ENCODE measurements around the gene RPL12. TPM values are rescaled to one million over a fixed set of nuclear protein-coding genes. Genes with fewer than 3 reads are reported as not detected.

Gene RPL12
- total RNA-seq, result 1,000 to 10,000 TPM in 1 of 2 donors, 100 to 1,000 TPM in 1; 806 to 1,256 TPM

DNA sequence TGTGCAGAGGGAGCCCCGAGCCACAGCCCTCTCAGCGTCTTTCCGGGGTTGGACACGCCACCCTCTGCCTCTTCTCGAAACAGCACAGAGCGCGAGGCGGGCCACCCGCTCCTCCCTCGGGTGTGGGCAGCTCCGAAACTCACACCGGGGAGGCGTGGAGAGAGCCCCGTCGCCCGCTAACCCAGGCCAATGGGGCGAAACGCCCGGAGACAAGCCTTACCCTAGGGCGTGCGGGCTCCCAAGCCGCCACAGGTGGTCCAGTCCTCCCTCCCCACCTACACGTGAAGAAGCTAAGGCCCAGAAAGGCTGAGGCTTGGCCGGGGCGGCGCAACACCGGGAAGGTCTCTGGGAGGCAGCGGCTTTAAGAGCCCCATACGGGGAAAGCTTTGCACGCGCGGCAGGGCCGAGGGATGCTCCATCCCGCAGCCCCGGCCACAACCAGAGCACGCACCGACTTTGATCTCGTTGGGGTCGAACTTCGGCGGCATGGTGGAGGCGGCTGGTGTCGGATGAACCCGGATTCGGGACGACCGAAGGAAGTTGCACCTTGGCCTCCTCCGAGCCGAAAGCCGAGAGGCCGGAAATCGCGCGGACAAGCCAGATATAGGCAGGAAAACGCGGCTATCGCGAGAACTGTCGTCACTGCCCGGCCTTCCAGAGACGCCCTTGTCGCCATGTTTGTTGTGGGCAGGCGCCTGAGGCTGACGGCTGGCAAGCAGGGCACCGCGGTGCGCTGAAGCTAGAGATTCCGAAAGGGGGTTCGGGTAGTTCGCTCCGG is at the start of gene RPL12, which contains the start of gene LRSAM1:
Gene RPL12 (minus strand): TSS at position 577 of the 778 bp plus-strand sequence. CDS start 89 bp downstream, at position 488.
Gene LRSAM1 (plus strand): TSS at position 681 of the 778 bp plus-strand sequence. CDS start 3,018 bp downstream, outside the sequence.
- Histone ChIP-seq H3K9me3 (no peaks in the 10 kb centered on the region), H3K4me1 (ENCODE audit: control insufficient read depth in 1 of 2, low read depth in 2 of 2) (peaks cover 14 to 35% of the 10 kb centered on the region in 2 donors), H3K36me3 (peaks cover 27% of the 10 kb centered on the region), H3K27ac (peak within 1 kb of the TSS; percentile 85 to 88), H3K27me3 (replicated peaks; ENCODE audit: insufficient read depth) (no peaks in the 10 kb centered on the region), H3K4me3 (peak within 1 kb of the TSS; percentile 84)
- DNase-seq (ENCODE audit: low spot score) (peak; percentile 85), ATAC-seq (ENCODE audit: insufficient number of reproducible peaks, low FRiP score, low read depth) (peak; percentile 63)
- TF ChIP-seq, protein P1, sequence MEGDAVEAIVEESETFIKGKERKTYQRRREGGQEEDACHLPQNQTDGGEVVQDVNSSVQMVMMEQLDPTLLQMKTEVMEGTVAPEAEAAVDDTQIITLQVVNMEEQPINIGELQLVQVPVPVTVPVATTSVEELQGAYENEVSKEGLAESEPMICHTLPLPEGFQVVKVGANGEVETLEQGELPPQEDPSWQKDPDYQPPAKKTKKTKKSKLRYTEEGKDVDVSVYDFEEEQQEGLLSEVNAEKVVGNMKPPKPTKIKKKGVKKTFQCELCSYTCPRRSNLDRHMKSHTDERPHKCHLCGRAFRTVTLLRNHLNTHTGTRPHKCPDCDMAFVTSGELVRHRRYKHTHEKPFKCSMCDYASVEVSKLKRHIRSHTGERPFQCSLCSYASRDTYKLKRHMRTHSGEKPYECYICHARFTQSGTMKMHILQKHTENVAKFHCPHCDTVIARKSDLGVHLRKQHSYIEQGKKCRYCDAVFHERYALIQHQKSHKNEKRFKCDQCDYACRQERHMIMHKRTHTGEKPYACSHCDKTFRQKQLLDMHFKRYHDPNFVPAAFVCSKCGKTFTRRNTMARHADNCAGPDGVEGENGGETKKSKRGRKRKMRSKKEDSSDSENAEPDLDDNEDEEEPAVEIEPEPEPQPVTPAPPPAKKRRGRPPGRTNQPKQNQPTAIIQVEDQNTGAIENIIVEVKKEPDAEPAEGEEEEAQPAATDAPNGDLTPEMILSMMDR (IDR thresholded peaks at IDR 0.05), result no peak

DNA sequence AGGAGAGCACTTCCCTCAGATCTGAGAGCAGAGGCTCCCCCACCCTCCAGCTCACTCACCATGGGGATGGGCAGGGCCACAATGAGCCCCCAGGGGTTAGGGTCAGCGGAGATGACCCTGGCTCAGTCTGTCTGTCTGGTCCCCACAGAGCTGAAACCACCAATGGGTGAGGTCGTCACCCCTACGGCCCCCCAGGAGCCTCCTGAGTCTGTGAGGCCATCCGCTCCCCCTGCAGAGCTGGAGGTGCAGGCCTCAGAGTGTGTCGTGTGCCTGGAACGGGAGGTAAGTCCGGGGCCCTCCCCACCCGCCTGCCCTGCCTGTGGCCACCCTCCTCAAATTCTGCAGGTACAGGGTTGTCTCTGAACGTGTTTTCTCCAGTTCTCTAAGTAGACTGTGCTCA is 49.7 kb upstream of the RPL12 start:
- ATAC-seq (ENCODE audit: insufficient number of reproducible peaks, low FRiP score, low read depth) (no peak), DNase-seq (ENCODE audit: low spot score) (no peak)
- Histone ChIP-seq H3K4me3 (no peak overlapping the region), H3K27me3 (replicated peaks; ENCODE audit: insufficient read depth) (no peaks in the 10 kb centered on the region), H3K9me3 (no peaks in the 10 kb centered on the region), H3K27ac (no peak overlapping the region), H3K4me1 (ENCODE audit: control insufficient read depth in 1 of 2, low read depth in 2 of 2) (peaks cover 1 to 6% of the 10 kb centered on the region in 2 donors), H3K36me3 (peaks cover 42% of the 10 kb centered on the region)
- TF ChIP-seq, protein P1 (IDR thresholded peaks at IDR 0.05), result no peak

DNA sequence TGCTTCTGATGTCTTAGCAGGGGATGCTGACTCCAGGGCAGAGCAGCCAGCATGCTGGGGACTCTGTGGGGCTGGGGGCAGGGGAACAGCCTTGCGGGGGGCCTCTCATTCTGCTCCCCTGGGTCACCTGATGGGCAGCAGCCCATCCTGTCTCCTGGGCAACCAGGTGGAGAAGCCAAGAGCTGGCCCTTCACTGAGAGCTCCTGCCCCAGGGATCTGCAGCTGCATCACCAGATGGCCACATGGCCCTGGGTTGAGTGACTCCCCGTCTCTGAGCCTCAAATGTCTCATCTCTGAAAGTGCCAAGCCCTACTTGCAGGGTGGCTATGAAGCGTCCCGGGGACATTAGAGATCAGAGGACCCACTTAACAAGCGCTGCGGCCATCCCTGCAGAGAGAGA is 49.2 kb upstream of the RPL12 start:
- no peaks in the 10 kb centered on the region for H3K9me3 ChIP-seq
- no peak overlapping the region for H3K27ac ChIP-seq
- peaks cover 42% of the 10 kb centered on the region for H3K36me3 ChIP-seq
- TF ChIP-seq, protein P1 (IDR thresholded peaks at IDR 0.05), result no peak
- no peak overlapping the region for H3K4me3 ChIP-seq
- H3K4me1 ChIP-seq (ENCODE audit: control insufficient read depth in 1 of 2, low read depth in 2 of 2), result peaks cover 6 to 10% of the 10 kb centered on the region in 2 donors
- ATAC-seq (ENCODE audit: insufficient number of reproducible peaks, low FRiP score, low read depth), result no peak
- H3K27me3 ChIP-seq (replicated peaks; ENCODE audit: insufficient read depth), result no peaks in the 10 kb centered on the region
- no peak for DNase-seq (ENCODE audit: low spot score)

DNA sequence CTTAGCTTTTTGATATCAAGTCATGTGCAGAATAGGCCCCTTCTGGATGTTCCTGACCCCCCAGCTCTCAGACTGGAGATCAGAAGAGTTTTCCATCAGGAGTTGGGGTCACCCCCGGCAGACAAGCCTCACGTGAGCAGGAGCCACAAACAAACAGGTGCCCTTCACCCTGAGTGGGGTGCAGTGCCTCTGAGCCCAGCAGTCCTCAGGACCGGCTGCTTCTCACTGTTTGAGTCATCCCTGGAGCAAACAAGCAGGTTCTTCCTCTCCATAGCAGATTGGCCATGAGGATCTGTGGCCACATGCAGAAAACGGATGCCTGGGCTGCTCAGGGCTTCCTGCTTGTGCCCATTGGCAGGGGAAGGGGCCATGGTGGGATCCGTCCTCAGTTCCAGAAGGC is 47.1 kb upstream of the RPL12 start:
- H3K36me3 ChIP-seq, result peaks cover 39% of the 10 kb centered on the region
- H3K4me3 ChIP-seq, result no peak overlapping the region
- no peaks in the 10 kb centered on the region for H3K27me3 ChIP-seq (replicated peaks; ENCODE audit: insufficient read depth)
- no peaks in the 10 kb centered on the region for H3K9me3 ChIP-seq
- no peak for DNase-seq (ENCODE audit: low spot score)
- TF ChIP-seq, protein P1 (IDR thresholded peaks at IDR 0.05), result no peak
- ATAC-seq (ENCODE audit: insufficient number of reproducible peaks, low FRiP score, low read depth), result no peak
- no peak overlapping the region for H3K27ac ChIP-seq
- peaks cover 6 to 21% of the 10 kb centered on the region in 2 donors for H3K4me1 ChIP-seq (ENCODE audit: control insufficient read depth in 1 of 2, low read depth in 2 of 2)

DNA sequence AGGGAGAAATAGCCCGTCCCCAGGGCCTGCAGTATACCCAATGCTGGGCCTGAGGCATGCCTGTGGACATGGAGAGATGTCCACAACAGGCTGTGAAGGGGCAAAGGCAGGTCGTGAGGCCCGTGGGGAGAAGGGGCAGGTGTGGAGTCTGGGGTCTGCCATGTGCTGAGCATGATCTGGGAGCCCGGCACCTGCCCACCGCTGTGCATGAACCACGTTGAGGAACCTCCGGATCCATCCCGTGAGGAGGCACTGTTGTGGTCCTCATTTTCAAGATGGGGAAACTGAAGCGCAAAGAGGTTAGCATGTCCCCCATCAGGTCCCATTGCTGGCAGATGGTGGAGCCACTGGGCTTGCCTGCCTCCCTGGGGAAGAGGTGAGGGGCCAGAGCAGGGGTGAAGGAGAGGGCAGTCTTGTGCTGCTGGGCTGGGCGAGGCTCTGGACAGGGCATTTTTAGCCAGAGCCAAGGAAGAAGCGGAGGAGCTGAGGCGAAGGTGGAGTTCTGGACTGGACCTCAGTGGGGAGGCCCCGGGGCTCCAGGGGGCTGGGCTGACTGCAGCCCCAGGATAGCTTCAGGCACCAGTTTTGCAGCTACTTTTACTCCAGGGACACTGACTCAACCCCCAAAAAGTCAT is 46.6 kb upstream of the RPL12 start:
- Histone ChIP-seq H3K4me1 (ENCODE audit: control insufficient read depth in 1 of 2, low read depth in 2 of 2) (peaks cover 6 to 21% of the 10 kb centered on the region in 2 donors), H3K4me3 (no peak overlapping the region), H3K27ac (no peak overlapping the region), H3K36me3 (peaks cover 34% of the 10 kb centered on the region), H3K27me3 (replicated peaks; ENCODE audit: insufficient read depth) (no peaks in the 10 kb centered on the region), H3K9me3 (no peaks in the 10 kb centered on the region)
- DNase-seq (ENCODE audit: low spot score), result no peak
- TF ChIP-seq, protein P1 (IDR thresholded peaks at IDR 0.05), result no peak
- ATAC-seq (ENCODE audit: insufficient number of reproducible peaks, low FRiP score, low read depth), result no peak
